ENCODE measurements around the gene GH2. TPM values are rescaled to one million over a fixed set of nuclear protein-coding genes. Genes with fewer than 3 reads are reported as not detected.
"Not testable (repeated sequence)": the region's sequence is repeated elsewhere in the genome, so short reads cannot be mapped to it uniquely, and the experiment has no call there.

The GH2 gene
- total and polyA plus RNA-seq, 10 donors = not detected

- Histone ChIP-seq H3K4me1 (peaks cover 23 to 60% (median 41%) of the 10 kb centered on the region in 6 donors), H3K9me3 (peaks cover 0 to 5% (median 0%) of the 10 kb centered on the region in 8 donors), H3K27ac (no peak overlapping the region), H3K36me3 (no peaks in the 10 kb centered on the region), H3K27me3 (replicated peaks in 1 of 7) (peaks cover 0 to 7% (median 0%) of the 10 kb centered on the region in 7 donors), H3K4me3 (no peak overlapping the region)
- peak; percentile 0 for DNase-seq
- TF ChIP-seq CTCF (IDR thresholded peaks at IDR 0.05 in 8 of 11, conservative IDR thresholded peaks at IDR 0.05 in 3 of 11) = no peak
- TF ChIP-seq POLR2AphosphoS5 (IDR thresholded peaks at IDR 0.05) = no peak
- no peak for TF ChIP-seq POLR2A (IDR thresholded peaks at IDR 0.05)
- WGBS, 5 donors = 26 to 71% (median 47%) methylated on average over 1 of the region's 1 CpG
- intact Hi-C loops (cut with DNase I; ENCODE audit: low total_unique reads) = no loop called here
Observed at GRCh38 chr17:63845509-63845908, 36.2 kb downstream of the GH2 start.

- TF ChIP-seq POLR2A (IDR thresholded peaks at IDR 0.05) (no peak), POLR2AphosphoS5 (IDR thresholded peaks at IDR 0.05) (no peak), CTCF (IDR thresholded peaks at IDR 0.05 in 8 of 11, conservative IDR thresholded peaks at IDR 0.05 in 3 of 11) (no peak)
- DNase-seq = peak; percentile 66
- Histone ChIP-seq H3K36me3 (no peaks in the 10 kb centered on the region), H3K9me3 (peaks cover 0 to 5% (median 0%) of the 10 kb centered on the region in 8 donors), H3K27me3 (replicated peaks in 1 of 7) (peaks cover 0 to 7% (median 0%) of the 10 kb centered on the region in 7 donors), H3K27ac (peak overlapping the region; percentile 91 to 97 (median 97)), H3K4me1 (peaks cover 36 to 68% (median 53%) of the 10 kb centered on the region in 6 donors), H3K4me3 (peak overlapping the region in 7 of 8 donors; percentile 76 to 91 (median 86))
- intact Hi-C loops (cut with DNase I; ENCODE audit: low total_unique reads) = no loop called here
- 54 to 70% (median 58%) methylated on average over 9 of the region's 9 CpGs for WGBS, 5 donors
Observed at GRCh38 chr17:63843910-63844677, 37.6 kb downstream of the GH2 start.

GRCh38 chr17:63843387-63843888 lies 38.3 kb downstream of the GH2 start:
- intact Hi-C loops (cut with DNase I; ENCODE audit: low total_unique reads); H3K27me3 ChIP-seq (replicated peaks in 1 of 7); H3K36me3 ChIP-seq; H3K9me3 ChIP-seq: not testable (repeated sequence)
- peak; percentile 87 for DNase-seq
- 1 to 3% (median 2%) methylated on average over 19 of the region's 19 CpGs for WGBS, 5 donors
- Histone ChIP-seq H3K4me3 (peak overlapping the region; percentile 27 to 91 (median 84)), H3K27ac (peak overlapping the region; percentile 91 to 97 (median 97)), H3K4me1 (peaks cover 39 to 68% (median 55%) of the 10 kb centered on the region in 6 donors)

GRCh38 chr17:63842540-63843386 lies 39.0 kb downstream of the GH2 start, which contains the start of gene SMARCD2:
TSS of gene SMARCD2 (minus strand) at chr17:63842685. CDS start at chr17:63842674, 11 bp downstream.
- TF ChIP-seq POLR2A (IDR thresholded peaks at IDR 0.05) (peak; percentile 59 to 95 (median 65)), POLR2AphosphoS5 (IDR thresholded peaks at IDR 0.05) (peak; percentile 88 to 96 (median 90)), CTCF (IDR thresholded peaks at IDR 0.05 in 8 of 11, conservative IDR thresholded peaks at IDR 0.05 in 3 of 11) (peak in 4 of 11 experiments; percentile 22 to 48 (median 26))
- Histone ChIP-seq H3K27ac (peak within 1 kb of the TSS; percentile 91 to 97 (median 97)), H3K27me3 (replicated peaks in 1 of 7) (peaks cover 0 to 7% (median 0%) of the 10 kb centered on the region in 7 donors), H3K4me3 (peak within 1 kb of the TSS; percentile 60 to 91 (median 84)), H3K4me1 (peaks cover 42 to 68% (median 56%) of the 10 kb centered on the region in 6 donors), H3K36me3 (peaks cover 0 to 7% (median 0%) of the 10 kb centered on the region in 6 donors), H3K9me3 (no peaks in the 10 kb centered on the region)
- intact Hi-C loops (cut with DNase I; ENCODE audit: low total_unique reads) = no loop called here
- WGBS, 5 donors = 0 to 1% (median 0%) methylated on average over 4 to 92 of the region's 92 CpGs
- peak; percentile 100 for DNase-seq

Measured in spleen (tissue), 11 donors.